OCI-LY1 (cell line): ENCODE measurements around the gene ZMIZ1.

Source experiments
- EZH2 ChIP-seq: fragments of 200-600 bp; sonication (generic), shearing (Covaris generic); IDR thresholded peaks from 2 replicates; pipeline ENCODE4 v1.8.0; 2017; ENCODE audit warnings: borderline replicate concordance, mixed run types, mild to moderate bottlenecking, antibody characterized with exemption, low read length, moderate library complexity, mixed read lengths
- TF ChIP-seq, protein P1 (sequence below): fragments of 200-600 bp; sonication (generic), shearing (Covaris generic); IDR thresholded peaks from 2 replicates; pipeline ENCODE4 v1.5.1; 2017; ENCODE audit warnings: mild to moderate bottlenecking, antibody characterized with exemption, low read length, moderate library complexity, mixed read lengths

DNA sequence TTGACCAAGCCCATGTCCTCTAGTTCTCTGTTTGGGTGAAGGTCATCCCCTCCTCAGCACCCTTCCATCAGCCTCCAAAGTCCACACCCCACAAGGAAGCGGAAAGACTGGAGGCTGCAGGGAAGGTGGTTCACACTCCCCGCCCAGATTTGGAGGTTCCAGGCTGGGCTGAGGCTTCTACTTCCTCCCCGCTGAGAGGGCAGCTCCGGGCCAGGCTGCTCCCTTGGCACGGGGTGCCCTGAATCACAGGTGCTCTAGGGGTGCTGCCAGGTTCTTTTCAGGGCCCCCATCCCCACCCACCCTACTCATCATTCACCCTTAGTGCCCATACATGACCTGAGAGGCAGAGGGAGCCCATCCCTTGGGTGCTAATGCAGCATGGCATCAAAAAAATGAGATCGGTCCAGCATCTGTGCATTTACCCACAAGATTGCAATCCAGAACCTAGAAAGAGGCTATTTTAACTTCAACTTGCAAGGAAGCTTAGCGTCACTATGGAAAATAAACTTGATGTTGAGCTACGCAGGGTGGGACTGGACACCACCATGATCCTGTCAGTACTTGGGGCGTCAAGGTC, 47.3 kb upstream of the ZMIZ1 start:
- no peak for TF ChIP-seq EZH2
- TF ChIP-seq, protein P1, sequence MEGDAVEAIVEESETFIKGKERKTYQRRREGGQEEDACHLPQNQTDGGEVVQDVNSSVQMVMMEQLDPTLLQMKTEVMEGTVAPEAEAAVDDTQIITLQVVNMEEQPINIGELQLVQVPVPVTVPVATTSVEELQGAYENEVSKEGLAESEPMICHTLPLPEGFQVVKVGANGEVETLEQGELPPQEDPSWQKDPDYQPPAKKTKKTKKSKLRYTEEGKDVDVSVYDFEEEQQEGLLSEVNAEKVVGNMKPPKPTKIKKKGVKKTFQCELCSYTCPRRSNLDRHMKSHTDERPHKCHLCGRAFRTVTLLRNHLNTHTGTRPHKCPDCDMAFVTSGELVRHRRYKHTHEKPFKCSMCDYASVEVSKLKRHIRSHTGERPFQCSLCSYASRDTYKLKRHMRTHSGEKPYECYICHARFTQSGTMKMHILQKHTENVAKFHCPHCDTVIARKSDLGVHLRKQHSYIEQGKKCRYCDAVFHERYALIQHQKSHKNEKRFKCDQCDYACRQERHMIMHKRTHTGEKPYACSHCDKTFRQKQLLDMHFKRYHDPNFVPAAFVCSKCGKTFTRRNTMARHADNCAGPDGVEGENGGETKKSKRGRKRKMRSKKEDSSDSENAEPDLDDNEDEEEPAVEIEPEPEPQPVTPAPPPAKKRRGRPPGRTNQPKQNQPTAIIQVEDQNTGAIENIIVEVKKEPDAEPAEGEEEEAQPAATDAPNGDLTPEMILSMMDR: no peak
